Measurements from ENCODE around the gene NPIPA5.
"Not testable (repeated sequence)": the region's sequence is repeated elsewhere in the genome, so short reads cannot be mapped to it uniquely, and the experiment has no call there.

DNA sequence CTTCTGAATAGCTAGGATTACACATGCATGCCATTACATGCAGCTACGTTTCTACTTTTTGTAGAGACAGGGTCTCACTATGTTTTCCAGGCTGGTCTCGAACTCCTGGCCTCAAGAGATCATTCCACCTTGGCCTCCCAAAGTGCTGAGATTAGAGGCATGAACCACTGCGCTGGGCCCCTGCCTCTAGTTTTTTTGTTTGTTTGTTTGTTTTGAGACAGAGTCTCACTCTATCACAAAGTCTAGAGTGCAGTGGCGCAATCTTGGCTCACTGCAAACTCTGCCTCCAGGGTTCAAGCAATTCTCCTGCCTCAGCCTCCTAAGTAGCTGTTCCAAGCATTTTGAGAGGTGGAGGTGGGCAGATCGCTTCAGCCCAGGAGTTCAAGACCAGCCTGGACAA is 43.6 kb upstream of the NPIPA5 start:
- TF ChIP-seq CTCF, POLR2A (IDR thresholded peaks at IDR 0.05): not testable (repeated sequence)

Data from body of pancreas (tissue), 4 donors.